ENCODE measurements around the gene PIGZ.

PIGZ gene

DNA sequence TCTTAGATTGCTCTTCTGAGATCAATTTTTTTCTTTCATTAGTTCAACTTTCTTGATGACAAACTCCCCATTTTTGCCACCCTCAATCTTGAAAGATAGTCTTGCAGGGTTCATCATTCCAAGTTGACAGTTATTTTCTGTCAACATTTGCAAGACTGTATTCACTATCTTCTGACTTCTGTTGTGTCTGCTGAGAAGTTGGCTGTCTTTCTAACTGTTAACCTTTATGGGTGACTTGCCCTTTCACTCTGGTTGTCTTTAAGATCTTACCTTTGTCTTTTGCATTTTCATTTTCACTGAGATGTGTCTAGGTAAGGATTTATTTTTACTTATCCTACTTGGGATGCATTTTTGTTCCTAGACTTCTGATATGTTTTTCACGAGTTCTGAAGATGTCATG is 14.6 kb upstream of the PIGZ start:
- no peak for DNase-seq (ENCODE audit: low read depth in 2 of 2)

DNA sequence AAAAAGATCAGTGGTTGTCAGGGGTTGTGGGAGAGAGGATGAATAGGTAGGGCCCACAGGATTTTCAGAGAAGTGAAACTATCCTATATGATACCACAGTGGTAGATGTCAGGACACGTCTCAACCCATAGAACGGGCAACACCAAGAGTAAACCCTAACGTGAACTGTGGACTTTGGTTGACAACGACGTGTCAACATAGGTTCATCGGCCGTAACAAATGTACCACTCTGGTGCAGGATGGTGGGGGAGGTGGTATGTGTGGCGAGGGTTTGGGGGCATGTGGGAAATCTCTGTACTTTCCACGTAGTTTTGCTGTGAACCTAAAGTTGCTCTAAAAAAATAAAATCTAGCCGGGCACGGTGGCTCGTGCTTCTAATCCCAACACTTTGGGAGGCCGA is 13.0 kb upstream of the PIGZ start:
- no peak for DNase-seq (ENCODE audit: low read depth in 2 of 2)

DNA sequence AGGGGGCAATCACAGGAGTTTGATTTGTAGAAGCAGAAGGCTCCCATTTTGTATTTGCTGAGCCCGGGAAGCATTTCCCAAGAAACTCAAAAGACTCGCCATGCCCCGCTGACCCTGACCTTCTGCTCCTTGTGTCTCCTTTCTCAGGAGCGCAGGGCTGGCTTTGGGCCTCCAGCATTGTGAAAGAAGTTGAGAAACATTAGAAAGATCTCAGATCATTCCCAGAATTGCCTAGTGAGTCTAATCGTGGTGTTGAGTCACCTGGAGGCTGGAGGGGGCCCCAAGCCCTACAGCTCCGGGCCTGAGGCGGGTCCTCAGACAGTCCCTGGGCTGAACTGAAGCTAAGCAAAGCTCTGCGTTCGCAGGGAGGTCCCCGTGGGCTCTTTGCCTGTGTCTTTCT is 10.9 kb upstream of the PIGZ start:
- DNase-seq (ENCODE audit: low read depth in 2 of 2), result no peak

DNA sequence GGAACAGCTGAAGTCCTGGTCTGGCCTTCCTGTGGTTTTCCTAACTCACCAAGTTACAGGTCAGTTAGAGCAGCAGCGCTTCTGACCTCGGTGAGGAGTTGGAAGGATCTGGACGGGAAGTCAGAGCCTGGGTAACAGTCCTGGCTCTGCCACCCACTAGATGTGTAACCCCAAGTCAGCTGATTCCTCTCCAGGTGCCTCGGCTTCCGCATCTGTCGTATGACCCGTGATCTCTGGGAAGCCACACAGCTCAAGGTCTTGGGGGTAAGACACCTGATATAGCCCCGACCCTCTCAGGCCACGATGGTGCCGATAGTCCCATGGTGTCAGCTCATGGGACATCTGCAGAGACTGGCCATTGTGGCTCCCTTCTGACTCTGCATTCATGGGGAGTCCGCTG is 8.3 kb upstream of the PIGZ start:
- no peak for DNase-seq (ENCODE audit: low read depth in 2 of 2)

DNA sequence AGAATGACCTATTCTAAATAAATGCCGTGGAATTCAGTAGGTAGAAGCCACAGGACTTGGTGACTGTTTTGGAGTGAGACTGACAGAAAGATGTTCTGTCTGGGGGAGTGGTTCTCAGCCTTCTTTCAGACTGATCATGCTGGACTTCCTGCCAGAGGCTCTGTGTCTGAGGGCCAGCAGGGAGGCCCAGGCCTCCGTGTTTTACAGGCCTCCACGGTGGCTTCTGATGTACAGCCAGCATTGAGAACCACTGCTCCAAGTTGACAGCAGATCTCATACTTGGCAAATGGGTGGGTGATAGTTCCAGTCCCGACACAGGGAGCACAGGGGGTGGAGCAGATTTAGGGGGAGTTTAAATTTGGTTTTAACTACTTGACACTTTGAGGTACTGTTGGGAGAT is 6.7 kb upstream of the PIGZ start:
- no peak for DNase-seq (ENCODE audit: low read depth in 2 of 2)

DNA sequence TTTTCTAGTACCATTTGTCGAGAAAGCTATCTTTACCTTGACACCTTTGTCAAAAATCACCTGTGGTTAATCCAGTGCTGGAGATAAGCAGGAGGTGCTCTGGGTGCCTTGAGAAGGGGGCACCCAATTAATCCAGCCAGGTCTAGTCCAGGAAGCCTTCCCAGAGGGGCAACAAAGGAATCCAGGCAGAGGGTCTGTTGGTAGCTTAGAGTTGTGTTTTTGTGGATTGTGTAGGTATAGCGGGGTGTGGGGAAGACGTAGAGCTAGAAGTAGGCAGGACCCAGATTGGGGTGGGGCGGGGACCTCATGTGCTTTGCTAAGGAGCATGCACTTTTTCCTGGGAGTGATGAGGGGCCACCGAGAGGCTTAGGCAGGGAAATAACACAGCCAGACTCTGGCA is 6.0 kb upstream of the PIGZ start:
- no peak for DNase-seq (ENCODE audit: low read depth in 2 of 2)

DNA sequence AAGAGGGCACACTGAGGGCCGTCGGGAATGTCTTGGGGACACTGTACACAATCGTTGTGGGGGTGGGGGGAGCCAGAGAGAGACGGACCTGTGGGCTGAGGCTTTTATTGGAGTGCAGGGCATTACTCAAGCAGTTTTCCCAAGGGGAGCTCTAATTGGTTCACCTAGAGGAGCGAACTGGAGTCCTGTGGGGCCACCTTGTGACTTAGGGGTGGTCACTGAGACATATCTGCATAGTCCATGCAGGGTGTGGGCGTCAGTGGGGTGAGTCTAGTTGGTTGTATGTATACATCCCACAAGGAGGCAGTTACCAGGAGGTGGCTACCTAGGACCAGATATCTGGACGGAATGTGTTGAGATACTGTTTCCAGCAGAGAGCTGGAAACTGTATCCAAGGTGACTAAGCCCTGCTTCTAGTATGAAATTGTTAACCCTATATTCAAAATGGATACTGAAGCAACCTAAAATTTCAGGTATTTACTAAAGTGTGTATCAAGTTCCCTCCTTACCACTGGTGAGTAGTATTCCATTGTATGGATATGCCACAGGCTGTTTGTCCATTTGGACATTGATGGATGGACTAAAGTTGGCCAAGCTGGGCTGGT is 2.6 kb upstream of the PIGZ start:
- no peak for DNase-seq (ENCODE audit: low read depth in 2 of 2)

DNA sequence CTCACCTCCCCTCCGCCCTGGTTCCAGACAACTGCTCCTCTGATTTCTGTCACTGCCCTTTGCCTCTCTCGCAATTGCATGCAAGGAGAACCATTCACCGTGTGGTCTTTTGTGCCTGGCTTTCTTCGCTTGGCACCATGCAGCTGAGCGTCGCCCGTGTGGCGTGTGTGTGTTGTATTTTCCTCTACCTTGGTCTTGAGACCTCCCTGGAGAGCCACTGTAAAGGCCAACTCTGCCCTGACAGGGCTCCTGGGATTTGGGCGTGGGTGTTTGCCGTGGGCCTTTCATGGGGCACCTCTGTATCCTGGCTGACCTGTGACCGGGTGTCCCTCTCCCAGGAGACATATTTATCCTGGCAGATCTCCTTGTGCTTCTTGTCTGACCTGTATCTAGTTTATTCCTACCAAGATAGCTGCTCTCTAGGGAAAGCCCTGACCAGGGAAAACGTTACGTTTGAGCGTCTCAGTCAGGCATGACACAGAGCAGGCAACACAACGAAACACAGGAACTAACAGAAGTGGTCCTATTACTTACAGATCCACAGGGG is 2.0 kb upstream of the PIGZ start:
- DNase-seq (ENCODE audit: low read depth in 2 of 2), result no peak

DNA sequence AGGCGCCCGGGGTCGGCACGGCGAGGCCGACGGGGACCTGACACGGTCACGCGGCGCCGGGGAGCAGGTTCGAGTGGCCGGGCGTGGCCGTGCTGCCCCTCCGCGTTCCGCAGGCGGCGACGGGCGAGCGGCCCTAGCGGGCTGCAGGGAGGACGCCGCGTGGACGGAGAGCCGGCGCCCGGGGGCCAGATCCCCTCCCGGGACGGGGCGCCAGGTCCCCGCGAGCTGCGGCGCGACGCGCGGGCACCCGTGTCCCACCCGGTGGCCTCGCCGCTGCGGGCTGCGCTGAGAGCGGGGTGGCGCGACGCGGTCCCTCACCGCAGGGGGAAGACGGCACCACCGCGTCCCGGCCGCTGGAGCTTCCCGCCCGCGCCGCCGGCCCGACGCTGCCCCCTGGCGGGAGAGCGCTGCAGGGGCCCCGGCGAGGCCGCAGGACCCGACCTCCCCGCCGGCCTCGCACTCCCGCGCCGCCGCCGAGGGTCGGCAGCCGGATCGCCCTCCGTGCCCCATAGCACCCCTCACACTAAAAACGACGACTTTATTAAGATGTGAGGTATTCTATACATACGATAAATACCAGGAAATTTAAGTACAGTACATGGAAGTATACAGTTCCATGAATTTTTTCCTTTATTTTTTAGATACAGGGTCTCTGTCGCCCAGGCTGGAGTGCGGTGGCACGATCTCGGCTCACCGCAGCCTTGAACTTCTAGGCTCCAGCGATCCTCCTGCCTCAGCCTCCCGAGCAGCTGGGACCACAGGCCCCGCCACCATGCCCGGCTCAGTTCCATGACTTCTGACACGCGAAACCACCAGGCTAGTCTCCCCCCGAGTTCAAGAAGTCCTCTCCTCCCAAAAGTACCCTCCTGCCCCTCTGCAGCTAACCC is 1.3 kb upstream of the PIGZ start:
- DNase-seq (ENCODE audit: low read depth in 2 of 2), result no peak

DNA sequence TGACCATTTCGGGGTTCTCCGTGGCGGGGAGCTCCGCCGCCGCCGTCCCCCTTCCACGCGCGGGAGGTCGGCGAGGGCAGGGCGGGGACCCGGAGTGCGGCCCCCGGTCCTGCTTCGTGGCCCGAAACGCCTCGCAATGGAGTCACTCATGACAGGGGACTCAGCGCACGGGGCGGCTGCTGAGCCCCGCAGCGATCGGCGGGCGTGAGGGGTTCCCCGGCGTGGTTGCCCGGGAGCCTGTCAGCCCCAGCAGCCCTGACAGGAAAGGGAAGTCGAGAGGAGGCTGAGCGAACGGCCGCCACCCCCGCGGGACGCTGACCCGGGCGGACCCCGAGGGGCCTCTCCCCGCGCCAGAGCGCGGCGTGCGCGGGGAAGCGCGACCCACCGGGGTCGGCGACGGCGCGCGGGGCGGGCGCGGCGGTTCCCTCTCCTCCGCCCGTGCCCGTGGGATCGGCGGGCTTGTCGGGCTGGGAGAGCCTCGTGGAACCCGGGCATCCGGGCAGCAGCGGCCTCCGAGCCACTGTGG is 564 bp upstream of the PIGZ start:
- DNase-seq (ENCODE audit: low read depth in 2 of 2), result no peak

DNA sequence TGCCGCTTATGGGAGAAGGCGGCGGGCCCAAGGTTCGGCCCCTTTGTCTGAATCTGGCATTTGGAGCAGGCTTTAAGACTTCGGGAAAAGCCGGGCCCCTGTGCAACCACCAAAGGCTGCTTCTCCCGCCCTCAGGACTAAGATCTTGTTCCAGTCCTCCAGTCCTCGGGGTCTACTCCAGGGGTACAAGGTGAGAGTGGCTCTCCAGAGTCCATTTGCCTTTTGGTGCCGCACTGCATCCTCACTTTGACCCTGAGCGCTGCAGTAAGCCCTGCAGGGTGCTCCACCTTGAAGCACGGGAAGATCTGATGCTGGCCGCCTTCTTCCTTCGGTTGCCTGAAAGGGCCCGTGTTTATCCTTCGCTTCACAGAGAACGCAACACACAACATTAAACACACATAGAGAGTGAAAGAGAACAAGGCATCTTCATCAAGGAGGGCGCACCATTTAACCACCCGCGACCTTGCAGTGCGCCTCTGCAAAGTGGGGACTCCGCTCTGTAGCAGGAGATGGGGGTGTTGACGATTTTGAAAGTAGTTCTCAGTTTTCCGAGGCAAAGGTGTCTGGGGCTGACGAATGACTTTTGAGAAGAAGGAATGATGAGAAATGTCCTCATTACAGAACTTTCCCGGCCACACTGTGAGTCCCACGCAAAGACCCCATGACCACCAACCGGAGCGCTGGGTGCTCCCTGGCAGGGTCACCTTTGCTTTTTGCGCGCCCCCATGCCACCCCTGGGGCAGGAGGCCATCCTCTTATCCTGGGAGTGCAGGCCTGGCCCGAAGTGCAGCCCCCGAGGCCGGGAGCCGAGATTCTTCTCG is 1.0 kb downstream of the PIGZ start:
- DNase-seq (ENCODE audit: low read depth in 2 of 2), result no peak

DNA sequence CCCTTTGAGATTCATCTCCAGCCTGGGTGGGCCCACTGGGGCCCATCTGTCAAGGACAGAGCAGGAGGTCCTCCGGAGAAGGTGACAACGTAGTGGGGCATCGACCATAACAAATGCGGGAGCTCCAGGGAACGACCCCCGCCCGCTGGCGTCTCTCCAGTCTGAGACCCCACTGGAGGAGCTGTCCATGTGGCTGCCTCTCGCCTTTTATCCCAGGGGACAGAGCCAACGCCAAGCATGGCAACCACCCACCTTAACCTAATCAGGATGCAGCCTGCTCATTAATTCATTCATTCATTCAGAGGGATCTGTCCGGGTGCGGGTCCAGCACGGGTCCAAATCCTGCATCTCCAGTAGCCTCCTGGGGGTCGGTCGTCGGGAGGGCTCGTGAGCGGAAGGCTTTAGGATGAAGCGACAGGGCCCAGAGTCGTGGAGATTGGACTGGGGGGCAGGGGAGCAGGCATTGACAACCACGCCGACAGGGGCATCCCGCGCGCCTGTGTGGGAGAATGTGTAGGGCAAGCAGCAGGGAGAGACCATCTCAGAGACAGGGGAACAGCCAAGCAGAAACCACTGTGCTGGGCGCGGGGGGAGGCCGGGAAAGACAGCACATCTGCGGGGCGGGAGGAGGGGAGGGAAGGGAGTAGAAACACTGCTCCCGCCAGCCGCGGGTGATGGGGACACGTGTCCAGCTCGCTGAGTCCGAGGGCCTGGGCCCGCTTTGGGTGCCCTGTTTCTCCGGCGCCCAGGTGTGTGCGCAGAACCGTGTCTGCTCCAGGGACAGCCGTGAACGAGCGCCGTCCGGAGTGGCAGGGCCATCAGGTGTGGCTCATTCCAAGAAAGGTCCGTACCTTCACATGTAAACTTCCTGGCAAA is 1.9 kb downstream of the PIGZ start:
- DNase-seq (ENCODE audit: low read depth in 2 of 2), result no peak

DNA sequence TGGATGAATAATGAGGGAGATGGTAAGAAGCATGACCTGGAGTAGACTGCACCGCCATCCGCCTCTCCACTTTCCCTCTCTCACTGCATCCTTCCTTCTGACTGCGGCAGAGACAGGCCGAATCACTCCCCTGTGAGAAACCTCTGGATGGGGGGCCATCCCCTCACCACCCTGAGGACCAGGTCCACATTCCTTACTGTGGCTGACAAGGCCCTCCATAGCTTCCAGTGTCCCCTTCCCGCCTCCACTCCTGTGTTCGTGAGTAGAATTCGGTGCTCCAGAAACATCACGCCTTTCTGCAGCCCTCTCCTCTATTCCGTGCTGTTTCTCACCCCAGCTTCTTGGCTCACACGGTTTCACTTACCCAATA is 2.8 kb downstream of the PIGZ start:
- no peak for DNase-seq (ENCODE audit: low read depth in 2 of 2)

DNA sequence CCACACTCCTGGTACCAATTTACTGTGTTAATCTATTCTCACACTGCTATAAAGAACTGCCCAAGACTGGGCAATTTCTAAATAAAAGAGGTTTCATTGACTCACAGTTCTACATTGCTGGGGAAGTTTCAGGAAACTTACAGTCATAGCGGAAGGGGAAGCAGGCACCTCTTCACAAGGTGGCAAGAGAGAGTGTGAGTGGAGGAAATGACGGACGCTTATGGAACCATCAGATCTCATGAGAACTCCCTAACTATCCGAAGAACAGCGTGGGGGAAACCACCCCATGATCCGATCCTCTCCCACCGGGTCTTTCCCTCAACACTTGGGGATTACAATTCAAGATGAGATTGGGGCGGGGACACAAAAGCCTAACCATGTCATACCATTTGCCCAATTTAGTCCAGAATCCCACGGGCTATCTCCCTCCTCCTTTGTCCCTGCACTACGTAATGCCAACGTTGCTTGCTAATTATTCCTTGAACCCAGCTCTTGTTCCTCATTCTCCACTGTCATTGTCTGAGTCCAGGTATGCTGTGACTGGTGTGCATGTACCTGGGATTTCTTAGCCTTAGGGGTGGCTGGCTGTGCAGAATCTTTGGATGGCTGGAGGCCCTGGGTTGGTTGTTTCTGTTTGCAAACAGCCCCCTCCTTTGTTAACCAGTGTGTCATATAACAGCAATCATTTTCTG is 3.4 kb downstream of the PIGZ start:
- DNase-seq (ENCODE audit: low read depth in 2 of 2), result no peak

DNA sequence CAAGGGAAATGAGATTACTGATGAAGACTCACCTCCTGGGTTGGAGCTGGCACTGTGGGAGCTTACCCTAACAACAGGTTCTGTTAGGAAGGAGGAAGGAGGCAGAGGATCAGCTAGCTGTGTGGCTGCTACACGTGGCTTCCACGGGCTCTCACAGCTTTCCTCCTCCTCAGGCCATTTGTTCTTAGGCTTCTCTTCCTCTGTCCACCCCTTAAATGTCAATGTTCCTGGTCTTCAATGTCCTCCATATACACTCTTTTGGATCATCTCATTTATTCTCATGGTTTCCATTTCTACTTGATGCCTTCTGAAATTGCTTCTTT is 5.0 kb downstream of the PIGZ start:
- DNase-seq (ENCODE audit: low read depth in 2 of 2), result no peak

DNA sequence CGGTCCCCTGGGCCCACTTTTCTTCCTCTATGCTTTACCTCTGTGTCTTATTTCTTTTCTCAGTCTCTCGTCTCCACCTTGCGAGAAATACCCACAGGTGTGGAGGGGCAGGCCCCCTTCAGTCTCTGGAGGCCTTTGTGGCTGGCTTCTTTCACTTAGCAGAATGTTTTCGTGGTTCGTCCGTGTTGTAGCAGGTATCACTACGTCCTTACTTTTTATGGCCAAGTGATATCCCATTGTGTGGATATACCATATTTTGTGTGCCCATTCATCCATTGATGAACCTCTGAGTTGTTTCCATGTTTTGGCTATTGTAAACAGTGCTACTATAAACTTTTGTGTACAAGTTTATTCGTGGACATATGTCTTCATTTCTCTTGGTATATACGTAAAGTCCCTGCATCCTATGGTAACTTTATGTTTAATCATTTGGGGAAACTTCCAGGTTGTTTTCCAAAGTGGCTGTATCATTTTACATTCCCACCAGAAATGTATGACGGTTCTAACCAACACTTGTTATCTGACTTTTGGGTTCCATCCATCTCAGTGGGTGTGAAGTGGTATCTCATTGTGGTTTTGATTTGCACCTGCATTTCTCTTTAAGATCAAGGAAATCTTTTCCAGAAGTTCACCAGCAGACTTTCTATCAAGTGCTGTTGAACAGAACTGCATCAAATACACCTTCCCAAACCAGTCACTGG is 5.6 kb downstream of the PIGZ start:
- DNase-seq (ENCODE audit: low read depth in 2 of 2), result no peak

DNA sequence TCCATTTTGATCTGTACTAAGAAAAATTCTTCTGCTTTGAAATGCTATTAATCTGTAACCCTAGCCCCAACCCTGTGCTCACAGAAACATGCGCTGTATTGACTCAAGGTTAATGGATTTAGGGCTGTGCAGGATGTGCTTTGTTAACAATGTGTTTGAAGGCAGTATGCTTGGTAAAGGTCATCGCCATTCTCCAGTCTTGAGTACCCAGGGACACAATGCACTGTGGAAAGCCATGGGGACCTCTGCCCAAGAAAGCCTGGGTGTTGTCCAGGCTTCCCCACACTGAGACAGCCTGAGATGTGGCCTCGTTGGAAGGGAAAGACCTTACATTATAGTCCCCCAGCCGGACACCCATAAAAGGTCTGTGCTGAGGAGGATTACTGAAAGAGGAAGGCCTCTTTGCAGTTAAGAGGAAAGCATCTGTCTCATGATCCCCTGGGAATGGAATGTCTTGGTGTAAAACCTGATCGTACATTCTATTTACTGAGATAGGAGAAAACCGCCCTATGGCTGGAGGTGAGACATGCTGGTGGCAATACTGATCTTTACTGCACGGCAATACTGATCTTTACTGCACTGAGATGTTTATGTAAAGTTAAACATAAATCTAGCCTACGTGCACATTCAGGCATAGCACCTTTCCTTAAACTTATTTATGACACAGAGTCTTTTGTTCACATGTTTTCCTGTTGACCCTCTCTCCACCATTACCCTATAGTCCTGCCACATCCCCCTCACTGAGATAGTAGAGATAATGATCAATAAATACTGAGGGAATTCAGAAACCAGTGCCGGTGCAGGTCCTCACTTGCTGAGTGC is 6.3 kb downstream of the PIGZ start:
- no peak for DNase-seq (ENCODE audit: low read depth in 2 of 2)

DNA sequence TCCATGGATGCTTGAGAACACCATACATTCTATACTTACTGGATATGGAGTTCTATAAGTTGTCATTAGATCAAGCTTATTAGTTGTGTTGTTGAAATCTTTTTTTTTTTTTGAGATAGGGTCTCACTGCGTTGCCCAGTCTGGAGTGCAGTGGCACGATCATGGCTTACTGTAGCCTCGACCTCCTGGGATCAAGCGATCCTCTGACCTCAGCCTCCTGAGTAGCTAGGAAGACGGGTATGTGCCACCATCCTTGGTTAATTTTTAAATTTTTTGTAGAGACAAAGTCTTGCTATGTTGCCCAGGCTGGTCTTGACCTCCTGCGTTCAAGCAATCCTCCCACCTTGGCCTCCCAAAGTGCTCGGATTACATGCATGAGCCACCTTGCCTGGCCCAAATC is 13.8 kb downstream of the PIGZ start:
- DNase-seq (ENCODE audit: low read depth in 2 of 2), result no peak

DNA sequence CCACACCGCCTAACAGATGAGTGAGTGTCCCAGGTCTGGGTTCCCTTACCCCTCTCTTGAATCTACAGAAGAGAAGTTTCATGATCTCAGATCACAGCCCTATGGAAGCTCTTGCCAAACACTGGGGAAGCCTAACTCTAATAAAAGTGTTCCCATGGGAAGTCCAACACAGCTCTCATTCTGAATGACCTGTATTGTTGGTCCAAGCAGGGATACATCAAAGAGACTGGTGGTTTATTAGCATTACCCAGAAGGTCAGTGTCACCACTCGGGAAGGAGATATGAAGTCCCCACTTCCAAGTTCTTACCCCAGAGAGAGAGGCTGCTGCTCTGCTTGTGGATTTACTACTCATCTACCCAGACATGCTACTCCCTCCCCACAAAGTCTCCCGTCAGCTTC is 17.3 kb downstream of the PIGZ start:
- DNase-seq (ENCODE audit: low read depth in 2 of 2), result no peak
